ENCODE measurements around the gene USP49. TPM values are rescaled to one million over a fixed set of nuclear protein-coding genes. Genes with fewer than 3 reads are reported as not detected.

The USP49 gene
- total RNA-seq, 6 experiments from 2014 or later = 0.87 to 2.0 (median 1.3) TPM

GRCh38 chr6:41750374-41750773, 144.8 kb downstream of the USP49 start:
- 95% methylated on average over 3 of the region's 3 CpGs for WGBS (ENCODE audit: insufficient coverage, low coverage, low lambda C conversion rate, missing lambda C conversion rate)
- Histone ChIP-seq H3K27me3 (no peaks in the 10 kb centered on the region), H3K27ac (no peak overlapping the region), H3K9me3 (no peaks in the 10 kb centered on the region), H3K36me3 (no peaks in the 10 kb centered on the region), H3K4me3 (no peak overlapping the region), H3K4me1 (no peaks in the 10 kb centered on the region)
- DNase-seq (no peak), ATAC-seq (no peak)
- no peak for TF ChIP-seq POLR2A (IDR thresholded peaks at IDR 0.05)
- no peak for TF ChIP-seq CTCF (IDR thresholded peaks at IDR 0.05)
- intact Hi-C loops (cut with DNase I) = no loop called here

GRCh38 chr6:41748542-41748941, 146.6 kb downstream of the USP49 start:
- no peaks in the 10 kb centered on the region for H3K9me3 ChIP-seq
- intact Hi-C loops (cut with DNase I) = no loop called here
- H3K27me3 ChIP-seq = no peaks in the 10 kb centered on the region
- no peak for TF ChIP-seq POLR2A (IDR thresholded peaks at IDR 0.05)
- TF ChIP-seq CTCF (IDR thresholded peaks at IDR 0.05) = no peak
- no peak for ATAC-seq
- no peak overlapping the region for H3K27ac ChIP-seq
- no peaks in the 10 kb centered on the region for H3K36me3 ChIP-seq
- H3K4me1 ChIP-seq = no peaks in the 10 kb centered on the region
- no peak for DNase-seq
- 33% methylated on average over 3 of the region's 3 CpGs for WGBS (ENCODE audit: insufficient coverage, low coverage, low lambda C conversion rate, missing lambda C conversion rate)
- H3K4me3 ChIP-seq = no peak overlapping the region

GRCh38 chr6:41748102-41748477, 147.1 kb downstream of the USP49 start:
- intact Hi-C loops (cut with DNase I) = no loop called here
- TF ChIP-seq POLR2A (IDR thresholded peaks at IDR 0.05) (no peak), CTCF (IDR thresholded peaks at IDR 0.05) (no peak)
- no peak overlapping the region for H3K27ac ChIP-seq
- 100% methylated on average over 1 of the region's 6 CpGs for WGBS (ENCODE audit: insufficient coverage, low coverage, low lambda C conversion rate, missing lambda C conversion rate)
- ATAC-seq (no peak), DNase-seq (no peak)
- H3K9me3 ChIP-seq = no peaks in the 10 kb centered on the region
- no peaks in the 10 kb centered on the region for H3K27me3 ChIP-seq
- no peaks in the 10 kb centered on the region for H3K4me1 ChIP-seq
- H3K4me3 ChIP-seq = no peak overlapping the region
- H3K36me3 ChIP-seq = no peaks in the 10 kb centered on the region

GRCh38 chr6:41747256-41748101, 147.7 kb downstream of the USP49 start, which contains the start of gene PGC:
Gene PGC (minus strand): TSS chr6:41747397. CDS start chr6:41747334, 63 bp downstream.
- intact Hi-C loops (cut with DNase I) = no loop called here
- H3K4me3 ChIP-seq = no peak within 1 kb of the TSS
- DNase-seq (no peak), ATAC-seq (no peak)
- TF ChIP-seq POLR2A (IDR thresholded peaks at IDR 0.05) (no peak), CTCF (IDR thresholded peaks at IDR 0.05) (no peak)
- no peak within 1 kb of the TSS for H3K27ac ChIP-seq
- no peaks in the 10 kb centered on the region for H3K9me3 ChIP-seq
- H3K27me3 ChIP-seq = no peaks in the 10 kb centered on the region
- no peaks in the 10 kb centered on the region for H3K36me3 ChIP-seq
- 78% methylated on average over 13 of the region's 15 CpGs for WGBS (ENCODE audit: insufficient coverage, low coverage, low lambda C conversion rate, missing lambda C conversion rate)
- H3K4me1 ChIP-seq = no peaks in the 10 kb centered on the region

Data from right lobe of liver (tissue), 6 donors.